ENCODE results near the gene CRACDL.

The CRACDL gene

GRCh38 chr2:98800330-98801064 is 135.5 kb downstream of the CRACDL start:
- DNase-seq, result no peak

GRCh38 chr2:98799375-98800329 is 136.4 kb downstream of the CRACDL start:
- no peak for DNase-seq

- no peak for DNase-seq
Measured at GRCh38 chr2:98796775-98797544, 139.1 kb downstream of the CRACDL start.

DNA sequence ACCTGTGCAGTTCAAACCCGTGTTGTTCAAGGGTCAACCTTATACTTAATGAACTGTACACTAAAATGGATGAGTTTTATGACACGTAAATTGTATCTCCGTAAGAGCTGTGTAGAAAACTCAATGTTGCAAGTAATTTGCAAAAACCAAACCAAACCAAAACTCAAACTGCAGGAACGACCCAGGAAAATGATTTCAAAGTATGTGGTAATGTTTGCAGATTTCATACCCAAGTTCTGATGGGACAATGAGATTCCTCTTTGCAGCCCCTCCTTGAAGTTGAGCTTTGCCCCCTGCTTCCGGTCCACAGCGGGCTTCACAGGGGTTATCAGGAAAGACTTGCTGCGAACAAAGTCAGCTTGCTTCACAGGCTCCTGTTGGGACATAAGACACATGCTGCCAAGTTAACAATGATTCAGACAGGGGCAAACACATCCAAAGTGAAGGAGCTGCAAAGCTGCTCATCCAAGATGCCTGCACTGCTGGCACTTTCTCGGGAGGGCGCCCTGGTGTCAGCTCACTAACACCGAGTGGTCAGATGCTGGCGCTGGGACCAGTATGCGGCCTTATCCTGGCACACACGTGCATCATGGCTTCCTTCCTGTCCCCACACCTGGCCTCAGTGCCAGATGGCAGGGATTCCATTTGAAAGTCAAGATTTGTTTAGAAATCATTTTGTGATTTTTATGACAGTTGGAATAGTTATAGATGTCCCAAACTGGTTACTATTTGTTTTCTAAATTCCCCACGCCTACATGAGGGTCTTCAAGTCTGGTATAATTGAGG is 139.9 kb downstream of the CRACDL start:
- no peak for DNase-seq

DNA sequence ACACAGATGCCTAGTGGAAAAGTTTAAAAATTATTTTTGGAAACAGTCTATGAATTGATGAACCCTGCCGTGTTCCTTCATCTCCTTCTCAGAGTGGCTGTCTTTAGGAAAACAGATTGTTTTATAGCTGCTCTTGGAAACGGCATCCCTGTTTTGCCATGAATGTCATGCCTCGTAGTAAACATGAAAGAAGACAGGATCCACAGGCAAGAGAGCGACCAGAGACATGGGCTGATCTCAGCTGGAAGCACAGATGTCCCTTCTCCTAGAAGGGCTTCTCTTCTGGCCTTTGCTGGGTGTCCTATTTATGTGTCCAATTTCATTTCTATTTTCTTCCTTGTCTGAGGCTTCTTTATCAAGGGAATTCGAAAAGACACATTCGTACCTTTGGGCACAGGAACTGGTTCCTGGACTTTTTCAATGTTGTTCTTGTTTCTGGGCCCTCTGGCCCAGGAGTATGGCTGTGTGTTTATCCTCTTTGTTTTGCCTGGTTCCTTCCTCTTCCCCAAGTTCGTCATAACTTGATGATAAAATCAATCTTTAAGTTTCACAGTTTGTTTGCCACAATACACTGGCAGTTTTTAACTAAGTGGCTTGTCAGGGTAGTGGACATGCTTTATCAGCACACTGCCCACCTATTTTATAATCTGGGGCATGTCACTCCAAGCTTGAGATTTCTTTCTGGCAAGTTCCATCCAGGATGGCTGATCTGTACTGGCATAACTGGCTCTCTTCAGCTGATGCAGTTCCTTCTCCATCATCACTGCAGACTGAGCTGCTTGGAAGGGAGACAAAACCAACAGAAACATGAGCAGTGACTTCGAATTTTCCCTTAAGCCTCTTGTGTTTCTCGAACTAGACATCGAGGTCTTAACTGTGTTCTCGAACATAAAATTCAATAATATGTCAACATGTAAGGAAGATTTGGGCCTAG is 141.9 kb downstream of the CRACDL start:
- DNase-seq, result no peak

DNA sequence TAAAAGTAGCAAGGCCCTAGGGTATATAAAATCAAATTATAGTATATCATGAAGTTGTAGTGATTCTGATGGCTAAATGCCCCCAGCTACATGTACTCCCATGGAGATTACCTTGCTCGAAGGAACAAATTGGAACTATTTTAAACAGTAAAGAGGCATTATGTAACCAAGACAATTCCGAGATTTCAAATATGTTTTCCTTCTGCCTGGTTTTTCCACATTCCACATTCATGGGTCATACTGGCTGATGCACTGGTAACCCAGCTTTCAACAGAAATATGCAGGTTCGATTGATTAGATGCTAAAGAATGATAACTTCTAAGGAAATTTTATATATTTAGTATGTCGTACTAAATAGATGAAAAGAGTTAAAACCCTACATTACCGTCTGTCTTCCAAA is 142.8 kb downstream of the CRACDL start:
- DNase-seq, result no peak

DNA sequence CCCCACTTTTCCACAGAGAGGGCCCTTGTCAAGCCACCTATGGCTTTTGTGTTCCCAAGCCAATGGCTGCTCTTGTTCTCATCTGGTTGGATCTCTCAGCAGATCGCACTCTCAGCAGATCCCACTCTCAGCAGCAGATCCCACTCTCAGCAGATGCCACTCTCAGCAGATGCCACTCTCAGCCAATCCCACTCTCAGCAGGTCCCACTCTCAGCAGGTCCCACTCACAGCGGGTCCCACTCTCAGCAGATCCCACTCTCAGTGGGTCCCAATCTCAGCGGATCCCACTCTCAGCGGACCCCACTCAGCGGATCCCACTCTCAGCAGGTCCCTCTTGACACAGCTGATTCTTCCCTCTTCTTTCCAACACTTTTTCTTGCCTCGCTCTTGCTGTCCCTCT is 145.8 kb downstream of the CRACDL start:
- no peak for DNase-seq

- DNase-seq, result no peak
Measured at GRCh38 chr2:98787700-98788099, 148.3 kb downstream of the CRACDL start.

DNA sequence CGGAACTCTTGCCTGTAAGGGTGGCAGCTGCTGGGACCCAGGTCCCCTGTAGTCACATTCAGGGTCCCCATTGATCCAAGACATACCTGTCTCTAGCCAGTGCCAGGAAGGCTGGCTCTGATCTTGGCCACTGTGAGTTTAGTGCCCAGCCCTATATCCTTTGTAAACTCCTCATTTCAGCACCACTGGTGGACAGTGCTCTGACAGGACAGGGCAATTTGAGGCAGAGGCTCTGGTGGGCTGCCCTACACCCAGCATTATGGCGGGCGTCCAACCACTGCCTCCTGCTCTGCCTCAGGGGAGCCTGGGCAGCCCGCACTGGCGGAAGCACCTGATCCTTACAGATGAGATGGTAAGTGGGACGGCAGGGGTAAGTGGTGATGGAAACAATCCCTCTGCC is 149.8 kb downstream of the CRACDL start:
- DNase-seq, result no peak

GRCh38 chr2:98782570-98782969 is 153.5 kb downstream of the CRACDL start:
- DNase-seq, result no peak

DNA sequence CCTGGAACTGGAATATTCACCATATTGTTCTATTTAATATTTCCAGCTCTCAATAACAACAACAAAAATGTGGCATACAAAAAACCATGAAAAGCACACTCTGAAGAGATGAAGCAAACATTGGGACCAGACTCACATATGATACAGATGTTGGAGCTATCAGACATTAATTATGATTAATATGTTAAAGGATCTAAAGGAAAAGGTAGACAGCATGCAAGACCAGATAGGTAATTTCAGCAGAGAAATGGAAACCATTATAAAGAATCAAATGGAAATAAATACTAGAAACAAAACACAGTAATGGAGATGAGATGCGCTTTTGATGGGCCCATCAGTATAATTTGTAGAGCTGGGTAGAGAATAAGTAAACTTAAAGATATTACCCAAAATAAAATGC is 154.2 kb downstream of the CRACDL start:
- no peak for DNase-seq

DNA sequence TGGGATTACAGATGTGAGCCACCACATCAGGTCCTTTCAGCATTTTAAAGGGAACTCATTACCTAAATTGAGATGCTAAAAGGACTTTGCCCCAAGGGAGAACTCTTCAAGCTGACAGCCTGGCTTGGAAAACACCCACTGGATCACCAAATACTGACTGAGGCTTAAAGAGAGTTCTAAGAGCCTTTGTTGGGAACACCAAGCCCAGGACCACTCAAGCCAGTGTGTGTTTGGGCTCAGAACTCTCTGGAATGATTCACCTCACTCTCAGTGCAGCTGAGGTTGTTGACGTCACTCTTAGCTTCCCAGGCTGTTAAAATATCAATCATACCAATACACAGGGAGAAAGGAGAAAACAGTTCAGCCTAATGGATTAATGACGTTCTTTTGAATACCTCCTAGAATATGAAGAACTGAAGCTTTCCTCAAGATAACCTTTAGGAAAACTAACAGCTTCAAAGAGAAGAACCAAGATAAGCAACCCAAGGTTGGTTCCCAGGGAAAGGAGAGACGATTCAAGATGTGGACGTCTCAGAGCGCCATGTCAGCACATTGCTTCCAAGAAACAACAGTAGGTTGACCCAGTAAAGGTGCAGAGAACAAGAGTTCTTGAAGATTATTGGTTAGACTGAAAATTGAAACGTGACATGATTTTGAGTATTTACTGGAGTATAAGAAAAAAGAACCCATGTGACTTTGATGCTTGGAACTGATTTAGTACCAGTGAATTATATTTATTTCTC is 157.1 kb downstream of the CRACDL start:
- DNase-seq, result no peak

DNA sequence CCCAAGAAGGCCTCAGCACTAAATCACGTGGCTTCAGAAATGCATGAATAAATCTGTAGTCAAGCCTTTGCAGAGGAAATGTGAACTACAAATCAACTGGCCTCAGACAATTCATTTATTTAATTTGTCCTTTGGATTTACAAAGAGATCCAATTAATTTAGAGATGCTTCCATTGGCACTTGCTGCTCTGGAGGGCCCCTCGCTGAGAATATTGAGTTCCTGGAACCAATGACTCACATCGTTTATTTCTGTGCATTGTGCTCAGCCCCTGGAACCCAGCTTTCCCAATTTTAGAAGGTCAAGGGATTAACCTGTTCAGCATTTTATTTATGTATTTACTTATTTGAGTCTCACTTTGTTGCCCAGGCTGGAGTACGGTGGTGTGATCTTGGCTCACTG is 157.9 kb downstream of the CRACDL start:
- DNase-seq, result no peak

GRCh38 chr2:98777710-98778109 is 158.3 kb downstream of the CRACDL start:
- no peak for DNase-seq

DNA sequence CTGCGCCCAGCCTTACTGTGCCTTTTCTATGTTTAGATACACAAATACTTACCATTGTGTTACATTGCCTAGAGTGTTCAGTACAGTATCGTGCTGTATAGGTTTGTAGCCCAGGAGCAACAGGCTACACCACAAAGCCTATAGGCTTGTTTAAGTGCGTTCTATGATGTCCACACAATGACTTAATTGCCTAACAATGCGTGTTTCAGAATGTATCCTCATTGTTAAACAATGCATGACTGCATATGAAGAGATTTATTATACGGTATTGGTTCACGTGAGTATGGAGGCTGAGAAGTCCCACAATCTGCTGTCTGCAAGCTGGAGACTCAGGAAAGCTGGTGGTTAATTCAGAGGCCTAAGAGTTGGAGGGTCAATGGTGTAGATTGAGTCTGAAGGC is 158.9 kb downstream of the CRACDL start:
- DNase-seq, result no peak

DNA sequence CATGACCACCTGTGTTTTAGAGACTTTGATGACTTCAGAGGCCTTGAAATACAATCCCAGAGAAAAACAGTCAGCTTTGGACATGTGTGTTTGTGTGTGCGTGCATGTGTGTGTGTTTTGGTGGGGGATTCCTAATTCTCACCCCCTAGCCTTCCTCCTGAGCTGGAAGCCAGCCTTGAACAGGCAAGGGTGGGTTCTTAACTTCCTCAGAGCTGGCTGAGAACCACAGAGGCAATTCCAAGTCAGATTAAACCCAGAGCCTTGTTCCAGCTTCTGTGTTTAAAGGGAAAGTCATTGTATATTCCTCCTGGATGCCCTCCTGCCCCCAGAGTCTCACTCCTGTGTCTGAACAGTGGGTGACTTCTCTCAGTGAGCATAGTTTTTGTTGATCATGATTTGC is 159.9 kb downstream of the CRACDL start:
- DNase-seq, result no peak

DNA sequence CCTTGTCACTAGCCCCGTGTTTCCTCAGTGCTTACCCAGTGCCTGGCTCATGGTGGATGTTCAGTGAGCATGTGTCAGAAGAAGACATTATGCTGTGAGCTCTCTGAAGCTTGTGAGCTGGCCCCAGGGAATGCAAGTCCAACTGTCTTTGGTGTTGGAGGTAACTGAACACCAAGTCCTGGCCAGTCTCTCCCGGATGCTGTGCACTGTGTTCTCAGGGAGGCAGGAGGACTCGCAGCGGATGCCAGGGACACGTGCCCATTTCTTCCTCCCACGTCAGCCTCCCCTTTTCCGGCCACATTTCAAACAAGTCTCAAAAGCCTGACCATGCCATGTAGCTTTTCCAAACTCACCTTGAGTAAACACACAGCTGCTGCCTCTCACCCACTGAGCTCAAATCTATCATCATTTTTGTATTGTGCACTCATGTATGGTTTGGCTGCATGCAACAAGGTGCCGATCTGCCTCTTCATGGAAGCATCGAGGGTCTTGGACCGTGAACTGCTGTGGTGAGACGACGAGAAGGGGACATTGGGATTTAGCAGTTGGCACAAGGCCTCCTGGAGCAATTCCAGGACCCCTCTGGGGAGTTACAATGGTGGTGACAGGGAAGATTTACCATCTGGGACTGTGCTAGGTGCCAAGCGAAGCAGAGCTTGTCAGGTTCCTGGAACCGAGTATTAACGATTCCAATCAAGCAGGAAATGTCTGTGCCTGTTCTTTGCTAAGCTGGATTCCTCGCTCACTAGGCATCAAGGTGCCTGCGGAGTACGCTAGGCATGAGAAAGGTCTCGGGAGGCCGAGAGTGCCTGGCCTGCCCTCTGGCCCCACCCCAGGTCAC is 160.7 kb downstream of the CRACDL start:
- no peak for DNase-seq

GRCh38 chr2:98773907-98774306 is 162.1 kb downstream of the CRACDL start:
- DNase-seq, result no peak

GRCh38 chr2:98773169-98773568 is 162.9 kb downstream of the CRACDL start:
- DNase-seq, result no peak

GRCh38 chr2:98772536-98772935 is 163.5 kb downstream of the CRACDL start:
- no peak for DNase-seq
